ENCODE data around the gene RXYLT1.

The RXYLT1 gene

DNA sequence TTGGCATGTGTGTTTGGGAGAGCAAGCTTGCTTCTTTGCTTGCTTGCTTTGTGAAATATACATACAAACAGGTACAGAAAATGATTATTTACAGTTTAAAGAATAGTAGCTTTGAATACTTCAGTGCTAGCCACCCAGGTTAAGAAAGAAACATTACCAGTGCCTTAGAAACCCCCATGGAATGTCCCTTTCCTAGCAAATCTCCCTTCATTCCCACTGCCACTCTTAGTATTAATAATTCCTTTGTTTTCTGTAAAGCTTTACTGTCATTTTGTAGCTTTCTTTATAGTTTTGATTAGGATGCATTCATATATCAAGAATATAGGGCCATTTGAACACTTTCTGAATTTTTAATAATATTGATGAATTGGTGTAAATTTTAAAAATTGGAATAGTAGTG, 74.3 kb downstream of the RXYLT1 start:
- DNase-seq (ENCODE audit: low read depth, low spot score): no peak
- Histone ChIP-seq H3K9me3 (ENCODE audit: low read depth, low read length) (no peaks in the 10 kb centered on the region), H3K9ac (ENCODE audit: insufficient read length) (no peak overlapping the region), H3K27ac (no peak overlapping the region), H3K36me3 (ENCODE audit: insufficient read depth, low read length) (no peaks in the 10 kb centered on the region), H3K4me3 (no peak overlapping the region)
- TF ChIP-seq POLR2AphosphoS5 (IDR thresholded peaks at IDR 0.05; ENCODE audit: borderline replicate concordance, low read depth, low read length) (no peak), EZH2 (IDR thresholded peaks at IDR 0.05) (no peak), FOXP2 (optimal IDR thresholded peaks at IDR 0.05; ENCODE audit: control extremely low read depth, extremely low read length, insufficient read depth) (no peak)

DNA sequence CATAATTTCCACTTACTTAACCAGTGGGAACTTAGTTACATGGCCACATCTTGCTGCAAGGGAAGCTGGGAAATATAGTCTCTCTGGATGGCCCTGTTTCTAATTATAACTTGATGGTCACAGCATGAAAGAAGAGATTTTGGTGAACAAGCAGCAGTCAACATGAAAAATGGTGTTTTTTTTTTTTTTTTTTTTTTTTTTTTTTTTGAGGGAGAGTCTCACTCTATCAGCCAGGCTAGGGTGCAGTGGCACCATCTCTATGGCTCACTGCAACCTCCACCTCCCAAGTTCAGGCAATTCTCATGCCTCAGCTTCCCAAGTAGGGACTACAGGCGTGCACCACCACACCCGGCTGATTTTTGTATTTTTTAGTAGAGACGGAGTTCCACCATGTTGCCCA, 75.6 kb downstream of the RXYLT1 start:
- TF ChIP-seq FOXP2 (optimal IDR thresholded peaks at IDR 0.05; ENCODE audit: control extremely low read depth, extremely low read length, insufficient read depth) (no peak), EZH2 (IDR thresholded peaks at IDR 0.05) (no peak), POLR2AphosphoS5 (IDR thresholded peaks at IDR 0.05; ENCODE audit: borderline replicate concordance, low read depth, low read length) (no peak)
- no peak for DNase-seq (ENCODE audit: low read depth, low spot score)
- H3K9ac ChIP-seq (ENCODE audit: insufficient read length): no peak overlapping the region
- H3K4me3 ChIP-seq: no peak overlapping the region
- H3K9me3 ChIP-seq (ENCODE audit: low read depth, low read length): no peaks in the 10 kb centered on the region
- H3K36me3 ChIP-seq (ENCODE audit: insufficient read depth, low read length): no peaks in the 10 kb centered on the region
- H3K27ac ChIP-seq: no peak overlapping the region

DNA sequence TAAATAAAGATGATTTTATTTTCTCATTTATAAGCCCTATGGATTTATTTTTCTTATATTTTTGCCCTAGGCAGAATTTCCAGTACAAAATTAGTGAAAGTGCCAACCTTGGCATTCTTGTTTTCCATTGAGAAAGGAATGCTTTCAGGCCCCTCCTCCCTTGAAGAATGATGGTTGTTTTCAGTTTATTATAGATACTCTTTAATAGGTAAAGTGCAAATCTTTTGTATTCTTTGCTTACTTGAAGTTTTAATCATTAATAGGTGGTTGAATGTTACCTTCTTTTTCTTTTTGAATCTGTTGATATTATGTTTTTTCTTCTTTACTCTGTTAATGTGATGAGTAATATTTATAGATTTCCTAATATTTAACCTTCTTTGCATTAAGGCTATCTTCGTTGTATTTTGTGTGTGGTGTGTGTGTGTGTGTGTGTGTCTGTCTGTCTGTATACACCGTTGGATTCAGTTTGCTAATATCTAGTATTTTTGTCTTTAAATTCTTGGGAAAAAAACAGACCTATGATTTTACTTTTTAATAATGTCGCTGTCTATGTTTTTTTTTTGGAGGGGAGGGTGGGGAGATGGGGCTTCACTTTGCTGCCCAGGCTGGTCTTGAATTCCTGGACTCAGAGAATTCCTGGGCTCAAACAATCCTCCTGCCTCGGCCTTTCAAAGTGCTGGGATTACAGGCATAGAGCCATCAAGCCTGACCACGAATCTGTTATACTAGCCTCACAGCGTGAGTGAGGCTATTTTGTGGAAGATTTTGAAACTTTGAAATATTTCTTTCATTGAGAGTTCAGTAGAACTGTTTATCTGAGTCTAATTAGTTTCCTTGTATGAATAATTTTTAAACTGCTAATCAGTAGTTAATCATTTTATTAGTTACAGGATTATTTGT, 78.3 kb downstream of the RXYLT1 start:
- TF ChIP-seq POLR2AphosphoS5 (IDR thresholded peaks at IDR 0.05; ENCODE audit: borderline replicate concordance, low read depth, low read length): no peak
- no peak for TF ChIP-seq EZH2 (IDR thresholded peaks at IDR 0.05)
- no peak for TF ChIP-seq FOXP2 (optimal IDR thresholded peaks at IDR 0.05; ENCODE audit: control extremely low read depth, extremely low read length, insufficient read depth)
- H3K9me3 ChIP-seq (ENCODE audit: low read depth, low read length): no peaks in the 10 kb centered on the region
- no peak overlapping the region for H3K4me3 ChIP-seq
- no peak overlapping the region for H3K27ac ChIP-seq
- H3K36me3 ChIP-seq (ENCODE audit: insufficient read depth, low read length): no peaks in the 10 kb centered on the region
- H3K9ac ChIP-seq (ENCODE audit: insufficient read length): no peak overlapping the region
- no peak for DNase-seq (ENCODE audit: low read depth, low spot score)
